ENCODE measurements around the gene BOLA1.

- TF ChIP-seq SIN3A (IDR thresholded peaks at IDR 0.05; ENCODE audit: borderline replicate concordance, insufficient read depth, low read length) (0 out of 2 replicates have a peak, but pooled peaks have one; percentile 10), POLR2AphosphoS5 (IDR thresholded peaks at IDR 0.05; ENCODE audit: low read depth, low read length) (peak; percentile 93), REST (IDR thresholded peaks at IDR 0.05; ENCODE audit: insufficient read depth in 1 of 2, low read depth in 2 of 2, low read length in 2 of 2) (no peak), TAF1 (IDR thresholded peaks at IDR 0.05; ENCODE audit: borderline replicate concordance, insufficient read depth, low read length) (peak; percentile 65; the same call in 1 of the 2 replicates)
These were observed at the start of gene BOLA1 for GRCh38 chr1:149899460-149900284.
